ENCODE results near the gene HOXD13. TPM values are rescaled to one million over a fixed set of nuclear protein-coding genes. Genes with fewer than 3 reads are reported as not detected.

HOXD13 gene
- total and polyA plus RNA-seq, 11 donors = not detected

GRCh38 chr2:176080540-176081375, 11.8 kb upstream of the HOXD13 start:
- peaks cover 90 to 99% (median 97%) of the 10 kb centered on the region in 9 donors for H3K27me3 ChIP-seq
- WGBS, 4 donors = 4 to 8% (median 5%) methylated on average over 44 to 68 of the region's 68 CpGs
- H3K4me3 ChIP-seq = peak overlapping the region in 8 of 12 donors; percentile 1 to 40 (median 15)
- no peaks in the 10 kb centered on the region for H3K36me3 ChIP-seq
- peaks cover 0 to 8% (median 0%) of the 10 kb centered on the region in 12 donors for H3K9me3 ChIP-seq
- TF ChIP-seq CTCF (IDR thresholded peaks at IDR 0.05) (no peak), POLR2A (IDR thresholded peaks at IDR 0.05) (no peak)
- peak in 1 of 5 donors; percentile 56 for DNase-seq
- peak in 1 of 4 donors; percentile 36 for ATAC-seq
- peaks cover 0 to 45% (median 15%) of the 10 kb centered on the region in 12 donors for H3K4me1 ChIP-seq
- intact Hi-C loops (cut with DNase I) = loop anchor here in 4 of 10 donors (2.0 to 10.0 kb wide), 4 partner anchors 78 to 666 kb away; partner anchors contain the start of gene LNPK (in 1 of the 4)
- H3K27ac ChIP-seq = peak overlapping the region in 1 of 12 donors; percentile 84

GRCh38 chr2:176081376-176081836, 11.1 kb upstream of the HOXD13 start:
- no peak for DNase-seq
- ATAC-seq = no peak
- WGBS, 4 donors = 5 to 12% (median 8%) methylated on average over 17 of the region's 17 CpGs
- intact Hi-C loops (cut with DNase I) = loop anchor here in 4 of 10 donors (2.0 to 10.0 kb wide), 4 partner anchors 79 to 667 kb away; partner anchors contain the start of gene LNPK (in 1 of the 4)
- Histone ChIP-seq H3K9me3 (peaks cover 0 to 8% (median 0%) of the 10 kb centered on the region in 12 donors), H3K4me3 (no peak overlapping the region), H3K27ac (peak overlapping the region in 1 of 12 donors; percentile 84), H3K36me3 (no peaks in the 10 kb centered on the region), H3K4me1 (peaks cover 0 to 52% (median 17%) of the 10 kb centered on the region in 12 donors), H3K27me3 (peaks cover 90 to 99% (median 97%) of the 10 kb centered on the region in 9 donors)
- TF ChIP-seq POLR2A (IDR thresholded peaks at IDR 0.05) (no peak), CTCF (IDR thresholded peaks at IDR 0.05) (no peak)

GRCh38 chr2:176081837-176082524, 10.5 kb upstream of the HOXD13 start:
- 4 to 7% (median 7%) methylated on average over 20 to 62 of the region's 62 CpGs for WGBS, 4 donors
- no peaks in the 10 kb centered on the region for H3K36me3 ChIP-seq
- no peak for ATAC-seq
- peaks cover 88 to 99% (median 96%) of the 10 kb centered on the region in 9 donors for H3K27me3 ChIP-seq
- TF ChIP-seq POLR2A (IDR thresholded peaks at IDR 0.05) (no peak), CTCF (IDR thresholded peaks at IDR 0.05) (peak in 1 of 12 donors; percentile 7)
- peak overlapping the region in 1 of 12 donors; percentile 84 for H3K27ac ChIP-seq
- peaks cover 0 to 52% (median 17%) of the 10 kb centered on the region in 12 donors for H3K4me1 ChIP-seq
- H3K4me3 ChIP-seq = peak overlapping the region in 1 of 12 donors; percentile 3
- intact Hi-C loops (cut with DNase I) = loop anchor here in 4 of 10 donors (2.0 to 10.0 kb wide), 4 partner anchors 80 to 667 kb away; partner anchors contain the start of gene LNPK (in 1 of the 4)
- DNase-seq = no peak
- peaks cover 0 to 8% (median 0%) of the 10 kb centered on the region in 12 donors for H3K9me3 ChIP-seq
